GM10248 (cell line): ENCODE measurements around the gene DTNB.
"Not testable (repeated sequence)": the region's sequence is repeated elsewhere in the genome, so short reads cannot be mapped to it uniquely, and the experiment has no call there.

Source experiments
- CTCF ChIA-PET: fragments of 300-600 bp; sonication (Branson Sonifier 250); formaldehyde crosslinking; extraction: SDS; loops from one replicate; lab custom pipeline; 2021; ENCODE audit warnings: antibody characterized with exemption; lab: Yijun Ruan, JAX
- POLR2A ChIA-PET: fragments of 350-650 bp; sonication (Branson Sonifier 250); formaldehyde crosslinking; extraction: SDS; loops from one replicate; lab custom pipeline; 2020; ENCODE audit warnings: antibody characterized with exemption; lab: Yijun Ruan, JAX
- DNase-seq: peaks from one replicate; pipeline ENCODE4 v3.0.0; 2012; ENCODE audit errors: extremely low spot score
- TF ChIP-seq, protein P1 (sequence below): IDR thresholded peaks from 2 replicates; pipeline ENCODE4 v1.5.1; 2012; ENCODE audit warnings: mild to moderate bottlenecking, low read depth; ENCODE audit errors: extremely low read depth, missing control alignments, control extremely low read depth

Gene DTNB

GRCh38 chr2:25544445-25544844, 128.9 kb downstream of the DTNB start:
- no peak for DNase-seq
- CTCF ChIA-PET = interaction anchor here (1.0 to 2.2 kb wide), 2 partner anchors 9 to 20 kb away, joined by 4 to 8 read pairs; no protein-coding TSS in a partner anchor
- TF ChIP-seq, protein P1, sequence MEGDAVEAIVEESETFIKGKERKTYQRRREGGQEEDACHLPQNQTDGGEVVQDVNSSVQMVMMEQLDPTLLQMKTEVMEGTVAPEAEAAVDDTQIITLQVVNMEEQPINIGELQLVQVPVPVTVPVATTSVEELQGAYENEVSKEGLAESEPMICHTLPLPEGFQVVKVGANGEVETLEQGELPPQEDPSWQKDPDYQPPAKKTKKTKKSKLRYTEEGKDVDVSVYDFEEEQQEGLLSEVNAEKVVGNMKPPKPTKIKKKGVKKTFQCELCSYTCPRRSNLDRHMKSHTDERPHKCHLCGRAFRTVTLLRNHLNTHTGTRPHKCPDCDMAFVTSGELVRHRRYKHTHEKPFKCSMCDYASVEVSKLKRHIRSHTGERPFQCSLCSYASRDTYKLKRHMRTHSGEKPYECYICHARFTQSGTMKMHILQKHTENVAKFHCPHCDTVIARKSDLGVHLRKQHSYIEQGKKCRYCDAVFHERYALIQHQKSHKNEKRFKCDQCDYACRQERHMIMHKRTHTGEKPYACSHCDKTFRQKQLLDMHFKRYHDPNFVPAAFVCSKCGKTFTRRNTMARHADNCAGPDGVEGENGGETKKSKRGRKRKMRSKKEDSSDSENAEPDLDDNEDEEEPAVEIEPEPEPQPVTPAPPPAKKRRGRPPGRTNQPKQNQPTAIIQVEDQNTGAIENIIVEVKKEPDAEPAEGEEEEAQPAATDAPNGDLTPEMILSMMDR = no peak
- POLR2A ChIA-PET = no interaction called here

DNA sequence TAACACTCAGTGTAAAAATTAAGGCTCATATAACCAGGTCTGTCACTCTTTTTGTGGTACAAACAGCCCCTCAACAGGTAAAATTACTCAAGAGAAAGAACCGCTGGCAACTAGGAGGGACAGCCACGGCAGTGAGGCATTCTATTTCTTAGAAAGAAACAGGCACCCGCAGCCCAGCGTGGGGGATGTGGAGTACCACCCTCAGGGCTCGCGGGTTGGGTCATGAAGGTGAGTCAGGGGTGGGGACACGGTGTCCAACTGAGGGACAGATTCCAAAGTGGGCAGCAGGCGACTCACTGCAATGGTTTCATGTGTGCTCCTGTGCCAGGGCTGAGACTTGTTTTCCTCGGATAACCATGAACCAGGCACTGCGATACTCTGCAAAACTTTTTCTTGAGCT, 129.4 kb downstream of the DTNB start:
- CTCF ChIA-PET = interaction anchor here (1.0 to 2.2 kb wide), 2 partner anchors 10 to 19 kb away, joined by 4 to 8 read pairs; no protein-coding TSS in a partner anchor
- POLR2A ChIA-PET = no interaction called here
- TF ChIP-seq, protein P1 = no peak
- no peak for DNase-seq

DNA sequence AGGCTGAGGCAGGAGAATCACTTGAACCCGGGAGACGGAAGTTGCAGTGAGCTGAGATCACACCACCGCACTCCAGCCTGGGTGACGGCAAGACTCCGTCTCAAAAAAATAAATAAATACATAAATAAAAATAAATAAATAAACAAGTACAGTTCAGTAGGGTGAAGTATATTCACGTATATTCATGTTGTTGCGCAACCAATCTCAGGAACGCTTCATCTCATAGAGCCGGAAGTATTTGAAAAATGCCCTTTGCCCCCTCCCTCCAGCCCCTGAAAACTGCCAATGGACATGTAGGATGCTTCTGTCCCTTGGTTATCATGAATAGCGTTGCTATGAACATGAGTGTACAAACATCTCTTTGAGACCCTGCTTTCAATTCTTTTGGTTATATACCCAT, 132.0 kb downstream of the DTNB start:
- POLR2A ChIA-PET = no interaction called here
- DNase-seq = no peak
- TF ChIP-seq, protein P1 = no peak
- CTCF ChIA-PET = no interaction called here

DNA sequence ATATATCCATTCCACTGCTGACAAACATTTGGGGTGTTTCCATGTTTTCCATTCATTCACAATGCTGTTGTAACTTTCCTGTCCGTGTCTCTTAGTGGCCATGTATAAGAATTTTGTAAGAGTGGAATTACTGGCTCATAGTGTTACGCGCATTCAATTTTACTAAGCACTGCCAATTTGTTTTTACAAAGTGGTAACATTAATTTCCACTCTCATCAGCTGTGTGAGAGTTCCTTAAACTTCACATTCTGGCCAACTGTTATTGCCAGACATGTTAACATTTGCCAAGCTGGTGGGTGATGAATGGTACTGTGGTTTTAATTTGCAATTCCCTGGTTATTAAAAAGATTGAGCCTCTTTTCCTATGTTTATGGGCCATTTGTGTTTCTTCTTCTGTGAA, 134.2 kb downstream of the DTNB start:
- TF ChIP-seq, protein P1 = no peak
- ChIA-PET POLR2A (no interaction called here), CTCF (no interaction called here)
- DNase-seq = no peak

GRCh38 chr2:25537526-25537925, 135.9 kb downstream of the DTNB start:
- CTCF ChIA-PET = interaction anchor here (1.3 kb wide), 1 partner anchor 175 kb away, joined by 3 read pairs; no protein-coding TSS in a partner anchor
- POLR2A ChIA-PET = interaction anchor here (0.6 kb wide), 1 partner anchor 236 kb away, joined by 5 read pairs; no protein-coding TSS in a partner anchor
- TF ChIP-seq, protein P1 = no peak
- DNase-seq = no peak

DNA sequence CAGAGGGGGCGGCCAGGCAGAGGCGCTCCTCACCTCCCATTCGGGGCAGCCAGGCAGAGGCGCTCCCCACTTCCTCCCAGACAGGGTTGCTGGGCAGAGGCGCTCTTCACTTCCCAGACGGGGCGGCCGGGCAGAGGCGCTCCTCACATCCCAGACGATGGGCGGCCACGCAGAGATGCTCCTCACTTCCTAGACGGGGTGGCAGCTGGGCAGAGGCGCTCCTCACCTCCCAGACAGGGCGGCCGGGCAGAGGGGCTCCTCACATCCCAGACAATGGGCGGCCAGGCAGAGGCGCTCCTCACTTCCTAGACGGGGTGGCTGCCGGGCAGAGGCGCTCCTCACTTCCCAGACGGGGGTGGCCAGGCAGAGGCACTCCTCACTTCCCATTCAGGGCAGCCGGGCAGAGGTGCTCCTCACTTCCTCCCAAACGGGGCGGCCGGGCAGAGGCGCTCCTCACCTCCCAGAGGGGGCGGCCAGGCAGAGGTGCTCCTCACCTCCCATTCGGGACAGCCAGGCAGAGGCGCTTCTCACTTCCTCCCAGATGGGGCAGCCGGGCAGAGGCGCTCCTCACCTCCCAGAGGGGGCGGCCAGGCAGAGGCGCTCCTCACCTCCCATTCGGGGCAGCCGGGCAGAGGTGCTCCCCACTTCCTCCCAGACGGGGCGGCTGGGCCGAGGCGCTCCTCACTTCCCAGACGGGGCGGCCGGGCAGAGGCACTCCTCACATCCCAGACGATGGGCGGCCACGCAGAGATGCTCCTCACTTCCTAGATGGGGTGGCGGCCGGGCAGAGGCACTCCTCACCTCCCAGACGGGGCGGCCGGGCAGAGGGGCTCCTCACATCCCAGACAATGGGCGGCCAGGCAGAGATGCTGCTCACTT, 137.7 kb downstream of the DTNB start:
- DNase-seq, CTCF ChIA-PET, POLR2A ChIA-PET: not testable (repeated sequence)

GRCh38 chr2:25534937-25535336, 138.4 kb downstream of the DTNB start:
- CTCF ChIA-PET, POLR2A ChIA-PET: not testable (repeated sequence)

More at GRCh38 chr2:25534937-25535336, 138.4 kb downstream of the DTNB start:
- not testable (repeated sequence) for DNase-seq
